Thoracic aorta (tissue), 2 donors: ENCODE measurements around the gene LINGO4. TPM values are rescaled to one million over a fixed set of nuclear protein-coding genes. Genes with fewer than 3 reads are reported as not detected.
A peak's percentile ranks its signal among the peaks of the same experiment; 100 is the strongest.
"Not testable (repeated sequence)": the region's sequence is repeated elsewhere in the genome, so short reads cannot be mapped to it uniquely, and the experiment has no call there.

ENCODE experiments used
- ATAC-seq: fragments of 150-250 bp; one replicate; pipeline ENCODE4 v1.8.0; 2017; ENCODE audit warnings: low read depth; ENCODE audit not compliant: insufficient number of reproducible peaks, low FRiP score
- DNase-seq: peaks from one replicate; pipeline ENCODE4 v3.0.0-alpha.2; 2020; ENCODE audit warnings: low spot score
- H3K27ac ChIP-seq, 2 donors: fragments of 200-600 bp; sonication (generic); 1 replicate in 1 of 2; 2 replicates in 1 of 2; pipeline ENCODE4 v1.5.1; 2016; ENCODE audit warnings: mild to moderate bottlenecking in 2 of 2, moderate library complexity in 2 of 2
- H3K27me3 ChIP-seq: fragments of 200-600 bp; sonication (generic); replicated peaks from 2 replicates; pipeline ENCODE4 v1.6.0; 2016; ENCODE audit warnings: mild to moderate bottlenecking; ENCODE audit not compliant: insufficient read depth
- H3K36me3 ChIP-seq: fragments of 200-600 bp; sonication (generic); one replicate; pipeline ENCODE4 v1.5.1; 2016
- H3K4me1 ChIP-seq, 2 donors: fragments of 200-600 bp; sonication (generic); 1 replicate in 1 of 2; 2 replicates in 1 of 2; pipeline versions ENCODE4 v1.5.1 to v1.6.0; 2016; ENCODE audit warnings: low read depth in 2 of 2, mild to moderate bottlenecking in 1 of 2; ENCODE audit not compliant: control insufficient read depth in 1 of 2
- H3K4me3 ChIP-seq: fragments of 200-600 bp; sonication (generic); 2 replicates; pipeline ENCODE4 v1.5.1; 2016; ENCODE audit warnings: mild to moderate bottlenecking
- H3K9me3 ChIP-seq: fragments of 200-600 bp; sonication (generic); 2 replicates; pipeline ENCODE4 v1.5.1; 2016
- total RNA-seq, 2 donors: library from RNA; depleted of rRNA; stranded (reverse); fragments of >200 nt; gene quantifications; one replicate each; pipeline versions ENCODE4 v1.1.0 to v1.2.3, GENCODE V29; 2016
- TF ChIP-seq, protein P1 (sequence below): fragments of 200-600 bp; sonication (generic); IDR thresholded peaks from one replicate; pipeline ENCODE4 v1.5.1; 2019; ENCODE audit warnings: antibody characterized with exemption

Gene LINGO4
- total RNA-seq, 2 donors from 2014 or later: not detected

DNA sequence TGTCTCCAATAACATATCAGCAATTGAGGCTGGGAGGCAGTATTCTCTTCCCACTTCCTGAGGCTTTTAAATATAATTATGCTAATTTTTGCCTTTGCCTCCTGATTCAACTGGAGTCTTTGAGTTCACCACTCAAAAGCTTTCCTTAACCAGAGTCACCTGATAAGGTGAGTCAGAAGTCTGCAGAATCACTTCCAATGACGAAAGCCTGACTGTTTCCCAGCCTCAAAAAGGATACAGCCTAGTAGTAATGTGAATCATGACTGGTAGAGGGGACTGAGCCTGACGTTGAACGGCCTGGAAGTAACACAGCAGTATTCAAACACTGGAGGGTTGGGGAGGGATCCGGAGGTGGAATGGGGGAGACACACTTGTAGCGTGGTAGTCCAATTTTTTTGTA, 31.5 kb downstream of the LINGO4 start:
- Histone ChIP-seq H3K36me3 (peaks cover 13% of the 10 kb centered on the region), H3K4me1 (no peaks in the 10 kb centered on the region), H3K4me3 (no peak overlapping the region), H3K27me3 (no peaks in the 10 kb centered on the region), H3K27ac (no peak overlapping the region), H3K9me3 (no peaks in the 10 kb centered on the region)
- TF ChIP-seq, protein P1, sequence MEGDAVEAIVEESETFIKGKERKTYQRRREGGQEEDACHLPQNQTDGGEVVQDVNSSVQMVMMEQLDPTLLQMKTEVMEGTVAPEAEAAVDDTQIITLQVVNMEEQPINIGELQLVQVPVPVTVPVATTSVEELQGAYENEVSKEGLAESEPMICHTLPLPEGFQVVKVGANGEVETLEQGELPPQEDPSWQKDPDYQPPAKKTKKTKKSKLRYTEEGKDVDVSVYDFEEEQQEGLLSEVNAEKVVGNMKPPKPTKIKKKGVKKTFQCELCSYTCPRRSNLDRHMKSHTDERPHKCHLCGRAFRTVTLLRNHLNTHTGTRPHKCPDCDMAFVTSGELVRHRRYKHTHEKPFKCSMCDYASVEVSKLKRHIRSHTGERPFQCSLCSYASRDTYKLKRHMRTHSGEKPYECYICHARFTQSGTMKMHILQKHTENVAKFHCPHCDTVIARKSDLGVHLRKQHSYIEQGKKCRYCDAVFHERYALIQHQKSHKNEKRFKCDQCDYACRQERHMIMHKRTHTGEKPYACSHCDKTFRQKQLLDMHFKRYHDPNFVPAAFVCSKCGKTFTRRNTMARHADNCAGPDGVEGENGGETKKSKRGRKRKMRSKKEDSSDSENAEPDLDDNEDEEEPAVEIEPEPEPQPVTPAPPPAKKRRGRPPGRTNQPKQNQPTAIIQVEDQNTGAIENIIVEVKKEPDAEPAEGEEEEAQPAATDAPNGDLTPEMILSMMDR: no peak
- DNase-seq: no peak
- no peak for ATAC-seq

DNA sequence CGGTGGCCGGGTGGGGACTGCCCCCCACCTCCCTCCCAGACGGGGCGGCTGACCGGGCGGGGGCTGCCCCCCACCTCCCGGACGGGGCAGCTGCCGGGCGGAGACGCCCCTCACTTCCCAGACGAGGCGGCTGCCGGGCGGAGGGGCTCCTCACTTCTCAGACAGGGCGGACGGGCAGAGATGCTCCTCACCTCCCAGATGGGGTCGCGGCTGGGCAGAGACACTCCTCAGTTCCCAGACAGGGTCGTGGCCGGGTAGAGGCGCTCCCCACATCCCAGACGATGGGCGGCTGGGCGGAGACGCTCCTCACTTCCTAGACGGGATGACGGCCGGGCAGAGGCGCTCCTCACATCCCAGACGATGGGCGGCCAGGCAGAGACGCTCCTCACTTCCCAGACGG, 35.9 kb downstream of the LINGO4 start:
- H3K4me3 ChIP-seq, DNase-seq, H3K9me3 ChIP-seq, H3K36me3 ChIP-seq, ATAC-seq, H3K27ac ChIP-seq, H3K4me1 ChIP-seq, H3K27me3 ChIP-seq: not testable (repeated sequence)

DNA sequence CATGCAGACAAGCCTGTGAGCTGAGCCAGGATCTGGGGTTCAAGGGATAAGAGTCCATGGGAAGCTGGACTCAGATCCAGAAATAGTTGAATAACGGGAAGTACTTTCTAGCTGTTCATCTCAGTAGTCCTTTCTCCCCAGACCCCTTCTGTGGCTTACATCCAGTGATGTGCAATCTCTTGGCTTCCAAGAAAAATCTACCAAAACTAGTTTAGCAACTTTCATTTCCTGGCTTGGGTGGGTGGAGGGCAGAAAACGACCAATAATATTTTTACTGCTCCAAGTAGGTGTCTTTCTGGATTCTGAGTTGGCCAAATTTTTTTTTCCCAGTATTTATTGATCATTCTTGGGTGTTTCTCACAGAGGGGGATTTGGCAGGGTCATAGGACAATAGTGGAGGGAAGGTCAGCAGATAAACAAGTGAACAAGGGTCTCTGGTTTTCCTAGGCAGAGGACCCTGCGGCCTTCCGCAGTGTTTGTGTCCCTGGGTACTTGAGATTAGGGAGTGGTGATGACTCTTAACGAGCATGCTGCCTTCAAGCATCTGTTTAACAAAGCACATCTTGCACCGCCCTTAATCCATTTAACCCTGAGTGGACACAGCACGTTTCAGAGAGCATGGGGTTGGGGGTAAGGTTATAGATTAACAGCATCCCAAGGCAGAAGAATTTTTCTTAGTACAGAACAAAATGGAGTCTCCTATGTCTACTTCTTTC, 36.7 kb downstream of the LINGO4 start:
- ATAC-seq, H3K27ac ChIP-seq: not testable (repeated sequence)

DNA sequence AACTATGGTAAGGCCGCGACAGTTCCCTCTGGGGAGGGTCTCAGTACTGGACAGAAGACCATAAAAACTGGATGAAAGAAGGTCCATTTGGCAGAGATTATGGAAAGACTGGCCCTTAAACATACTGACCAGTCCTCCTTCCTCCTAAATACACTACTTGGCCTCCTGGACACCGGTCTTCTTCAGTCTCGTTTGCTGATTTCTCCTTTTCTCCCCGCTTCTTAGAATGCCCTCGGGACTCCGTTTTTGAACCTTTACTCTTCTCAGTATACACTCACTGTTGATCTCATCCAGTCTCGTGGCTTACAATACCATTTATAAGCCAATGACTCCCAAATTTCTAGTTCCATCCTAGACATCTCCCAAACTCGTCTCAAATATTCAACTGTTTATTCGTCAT, 41.2 kb downstream of the LINGO4 start:
- peak overlapping the region; percentile 85 to 90 for H3K27ac ChIP-seq
- DNase-seq: no peak
- peaks cover 11% of the 10 kb centered on the region for H3K36me3 ChIP-seq
- H3K27me3 ChIP-seq: no peaks in the 10 kb centered on the region
- TF ChIP-seq, protein P1: no peak
- H3K4me3 ChIP-seq: peak overlapping the region; percentile 88
- no peaks in the 10 kb centered on the region for H3K9me3 ChIP-seq
- no peak for ATAC-seq
- peaks cover 8 to 13% of the 10 kb centered on the region in 2 donors for H3K4me1 ChIP-seq

More for the DNA sequence above, 36.7 kb downstream of the LINGO4 start:
- H3K9me3 ChIP-seq, H3K4me1 ChIP-seq, H3K36me3 ChIP-seq, H3K4me3 ChIP-seq, DNase-seq, H3K27me3 ChIP-seq: not testable (repeated sequence)

DNA sequence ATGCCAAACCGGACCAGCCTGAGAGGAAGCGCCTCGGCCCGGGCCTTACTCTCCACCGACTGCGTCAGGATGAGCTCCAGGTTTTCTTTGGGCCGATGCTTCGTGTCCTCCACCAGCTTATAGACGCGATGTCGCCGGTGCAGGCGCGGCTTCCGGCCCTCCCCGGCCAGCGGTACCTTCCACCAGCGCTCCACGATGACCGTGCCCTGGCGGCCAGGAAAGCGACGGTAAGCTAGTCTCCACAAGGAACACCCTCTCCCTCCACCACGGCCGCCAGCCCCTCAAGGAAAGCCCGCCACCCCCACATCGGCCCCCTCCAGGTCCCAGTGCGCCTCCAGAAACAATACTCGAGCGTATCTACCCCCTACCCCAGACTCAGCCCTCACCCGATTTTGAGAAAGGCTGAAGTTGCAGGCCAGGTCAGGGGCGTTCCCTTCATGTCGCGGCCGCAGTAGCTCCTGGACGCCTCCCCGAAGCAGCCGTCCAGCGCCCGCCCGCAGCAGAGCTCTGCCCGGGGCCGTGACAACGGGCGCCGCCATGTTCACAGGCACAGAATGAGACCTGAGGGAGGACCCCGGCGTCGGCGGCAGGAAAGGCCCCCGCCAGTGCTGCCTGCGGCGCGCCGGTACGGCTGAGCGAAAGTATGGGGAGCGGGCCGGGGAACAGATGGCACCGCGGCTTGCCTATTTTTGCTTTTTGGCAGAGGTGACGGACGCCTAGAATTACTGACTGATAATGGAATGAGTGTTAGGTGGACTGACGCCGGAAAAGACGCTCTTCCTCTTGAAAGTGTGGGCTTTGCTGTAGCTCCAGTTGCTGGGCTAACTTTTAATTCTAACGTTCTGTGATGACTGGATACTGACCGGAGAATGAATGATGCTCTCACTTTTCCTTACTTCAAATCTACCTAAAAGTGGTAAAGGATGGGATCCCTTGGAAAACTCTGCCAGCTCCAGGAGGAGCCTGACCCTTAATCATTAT, 42.0 kb downstream of the LINGO4 start, which contains the start of gene MRPL9:
Gene MRPL9, minus strand, starts transcription at position 556 of the 981 bp plus-strand sequence. Its CDS starts 17 bp downstream, at position 539.
- peak within 1 kb of the TSS; percentile 85 to 90 for H3K27ac ChIP-seq
- DNase-seq (peak; percentile 38), ATAC-seq (peak; percentile 68)
- no peaks in the 10 kb centered on the region for H3K27me3 ChIP-seq
- TF ChIP-seq, protein P1: no peak
- peak within 1 kb of the TSS; percentile 88 for H3K4me3 ChIP-seq
- H3K4me1 ChIP-seq: peaks cover 8 to 13% of the 10 kb centered on the region in 2 donors
- no peaks in the 10 kb centered on the region for H3K9me3 ChIP-seq
- H3K36me3 ChIP-seq: peaks cover 11% of the 10 kb centered on the region
